H9 (cell line): ENCODE results near the gene KCTD4. TPM values are rescaled to one million over a fixed set of nuclear protein-coding genes. Genes with fewer than 3 reads are reported as not detected.

Experiments used
- DNase-seq: peaks from one replicate; pipeline ENCODE4 v3.0.0-alpha.2; 2017
- H2AFZ ChIP-seq: one replicate; pipeline ENCODE4 v1.6.1; 2013; ENCODE audit warnings: mild to moderate bottlenecking, low read length, control low read depth, moderate library complexity
- H2AK5ac ChIP-seq: 2 replicates; pipeline ENCODE4 v1.6.1; 2013; ENCODE audit warnings: low read length, control low read depth, mixed read lengths; ENCODE audit not compliant: insufficient read length
- H2BK120ac ChIP-seq: one replicate; pipeline ENCODE4 v1.6.1; 2013; ENCODE audit warnings: low read depth, mild to moderate bottlenecking, low read length, control low read depth, inconsistent platforms; ENCODE audit not compliant: poor library complexity, severe bottlenecking
- H2BK12ac ChIP-seq: 2 replicates; pipeline ENCODE4 v1.6.1; 2013; ENCODE audit warnings: low read length, control low read depth, mixed read lengths, low read depth; ENCODE audit not compliant: insufficient read length
- H2BK15ac ChIP-seq: 2 replicates; pipeline ENCODE4 v1.6.1; 2013; ENCODE audit warnings: low read depth, low read length, control low read depth
- H2BK20ac ChIP-seq: one replicate; pipeline ENCODE4 v1.6.1; 2013; ENCODE audit warnings: low read depth, mild to moderate bottlenecking, low read length, control low read depth, inconsistent platforms; ENCODE audit not compliant: poor library complexity, severe bottlenecking
- H2BK5ac ChIP-seq: 2 replicates; pipeline ENCODE4 v1.6.1; 2013; ENCODE audit warnings: low read length, control low read depth, mixed read lengths; ENCODE audit not compliant: insufficient read length
- H3K14ac ChIP-seq: 2 replicates; pipeline ENCODE4 v1.6.1; 2013; ENCODE audit warnings: low read length, control low read depth; ENCODE audit not compliant: insufficient read depth
- H3K18ac ChIP-seq: 2 replicates; pipeline ENCODE4 v1.6.1; 2013; ENCODE audit warnings: low read depth, mild to moderate bottlenecking, mixed read lengths, low read length, control low read depth; ENCODE audit not compliant: insufficient read length
- H3K23ac ChIP-seq: 2 replicates; pipeline ENCODE4 v1.6.1; 2013; ENCODE audit warnings: low read length, control low read depth, mixed read lengths, low read depth; ENCODE audit not compliant: insufficient read length
- H3K23me2 ChIP-seq: 2 replicates; pipeline ENCODE4 v1.6.1; 2013; ENCODE audit warnings: low read depth, mild to moderate bottlenecking, mixed read lengths, low read length, control low read depth; ENCODE audit not compliant: insufficient read length, poor library complexity, severe bottlenecking
- H3K27ac ChIP-seq: 2 replicates; pipeline ENCODE4 v1.5.1; 2013; ENCODE audit warnings: low read length, control low read depth, mixed read lengths, low read depth; ENCODE audit not compliant: insufficient read length
- H3K27me3 ChIP-seq: 2 replicates; pipeline ENCODE4 v1.6.1; 2013; ENCODE audit warnings: low read length, control low read depth, inconsistent platforms; ENCODE audit not compliant: insufficient read depth
- H3K4ac ChIP-seq: 2 replicates; pipeline ENCODE4 v1.6.1; 2013; ENCODE audit warnings: low read depth, mild to moderate bottlenecking, control low read depth, inconsistent platforms, low read length, moderate library complexity
- H3K4me1 ChIP-seq: 2 replicates; pipeline ENCODE4 v1.6.1; 2013; ENCODE audit warnings: low read length, control low read depth, inconsistent platforms; ENCODE audit not compliant: insufficient read depth
- H3K4me2 ChIP-seq: 2 replicates; pipeline ENCODE4 v1.6.1; 2013; ENCODE audit warnings: low read length, control low read depth, mixed read lengths; ENCODE audit not compliant: insufficient read length, insufficient read depth
- H3K56ac ChIP-seq: 2 replicates; pipeline ENCODE4 v1.6.1; 2013; ENCODE audit warnings: low read depth, mild to moderate bottlenecking, mixed read lengths, low read length, control low read depth; ENCODE audit not compliant: insufficient read length
- H3K79me1 ChIP-seq: 2 replicates; pipeline ENCODE4 v1.6.1; 2013; ENCODE audit warnings: low read depth, mild to moderate bottlenecking, moderate library complexity, low read length, control low read depth, inconsistent platforms; ENCODE audit not compliant: insufficient read depth, poor library complexity, severe bottlenecking
- H3K79me2 ChIP-seq: 2 replicates; pipeline ENCODE4 v1.6.1; 2013; ENCODE audit warnings: low read length, control low read depth, inconsistent platforms; ENCODE audit not compliant: insufficient read depth
- H3K9ac ChIP-seq: 2 replicates; pipeline ENCODE4 v1.6.1; 2013; ENCODE audit warnings: low read length, control low read depth, mixed read lengths; ENCODE audit not compliant: insufficient read length; ENCODE audit errors: extremely low read depth
- H3K9me3 ChIP-seq: one replicate; pipeline ENCODE4 v1.6.1; 2013; ENCODE audit warnings: low read depth, low read length, inconsistent platforms; ENCODE audit not compliant: control insufficient read depth
- H3T11ph ChIP-seq: one replicate; pipeline ENCODE4 v1.6.1; 2013; ENCODE audit warnings: mild to moderate bottlenecking, low read length, control low read depth, inconsistent platforms
- H4K20me1 ChIP-seq: one replicate; pipeline ENCODE4 v1.6.1; 2013; ENCODE audit not compliant: control insufficient read depth, insufficient read length, insufficient read depth
- H4K5ac ChIP-seq: 2 replicates; pipeline ENCODE4 v1.6.1; 2013; ENCODE audit warnings: low read depth, mild to moderate bottlenecking, mixed read lengths, low read length, control low read depth; ENCODE audit not compliant: insufficient read length
- H4K8ac ChIP-seq: replicated peaks from 2 replicates; pipeline ENCODE4 v1.6.1; 2013; ENCODE audit warnings: low read length, control low read depth, mixed read lengths, low read depth; ENCODE audit not compliant: insufficient read length
- H4K91ac ChIP-seq: 2 replicates; pipeline ENCODE4 v1.6.1; 2013; ENCODE audit warnings: low read depth, mild to moderate bottlenecking, moderate library complexity, mixed read lengths, low read length, control low read depth; ENCODE audit not compliant: insufficient read length
- H3K27ac Mint-ChIP-seq, 3 experiments: 2 replicates in 2 of 3; 3 replicates in 1 of 3; pipeline ENCODE4 v1.8.0; 2020 to 2021; ENCODE audit warnings: mixed read lengths in 3 of 3, mild to moderate bottlenecking in 1 of 3, moderate library complexity in 1 of 3
- H3K27me3 Mint-ChIP-seq: 2 replicates; pipeline ENCODE4 v1.8.0; 2021; ENCODE audit warnings: low read depth, mild to moderate bottlenecking, moderate library complexity, mixed read lengths
- H3K36me3 Mint-ChIP-seq, 3 experiments: 2 replicates in 2 of 3; 3 replicates in 1 of 3; pipeline ENCODE4 v1.8.0; 2020 to 2021; ENCODE audit warnings: low read depth in 3 of 3, mixed read lengths in 3 of 3; ENCODE audit not compliant: insufficient read depth in 1 of 3
- H3K4me1 Mint-ChIP-seq, 2 experiments: 2 replicates each; pipeline ENCODE4 v1.8.0; 2020; ENCODE audit warnings: mixed read lengths in 2 of 2
- H3K4me3 Mint-ChIP-seq, 2 experiments: 2 replicates in 1 of 2; 3 replicates in 1 of 2; pipeline ENCODE4 v1.8.0; 2020 to 2021; ENCODE audit warnings: mild to moderate bottlenecking in 2 of 2, mixed read lengths in 2 of 2, moderate library complexity in 1 of 2
- H3K9me3 Mint-ChIP-seq, 2 experiments: 2 replicates in 1 of 2; 3 replicates in 1 of 2; pipeline ENCODE4 v1.8.0; 2020; ENCODE audit warnings: mild to moderate bottlenecking in 2 of 2, mixed read lengths in 2 of 2, moderate library complexity in 1 of 2
- WGBS: extraction: QIAGEN DNeasy Blood & Tissue Kit; methylation state at CpG from one replicate; pipeline ENCODE4 v1.1.7; 2013; ENCODE audit warnings: missing lambda C conversion rate, low lambda C conversion rate, mixed read lengths; ENCODE audit not compliant: insufficient read length; ENCODE audit errors: extremely low coverage; 5-methylcytosine and 5-hydroxymethylcytosine counted together
- total RNA-seq: library from RNA; stranded (reverse); gene quantifications from 2 replicates; pipeline ENCODE4 v1.2.1, GENCODE V29; 2021
- TF ChIP-seq, protein P1 (sequence below): fragments of 200-600 bp; sonication (generic); conservative IDR thresholded peaks from 3 replicates; pipeline ENCODE4 v1.8.0; 2021; ENCODE audit warnings: antibody characterized with exemption, mild to moderate bottlenecking

The KCTD4 gene
- total RNA-seq, 1 experiment from 2014 or later, result not detected

DNA sequence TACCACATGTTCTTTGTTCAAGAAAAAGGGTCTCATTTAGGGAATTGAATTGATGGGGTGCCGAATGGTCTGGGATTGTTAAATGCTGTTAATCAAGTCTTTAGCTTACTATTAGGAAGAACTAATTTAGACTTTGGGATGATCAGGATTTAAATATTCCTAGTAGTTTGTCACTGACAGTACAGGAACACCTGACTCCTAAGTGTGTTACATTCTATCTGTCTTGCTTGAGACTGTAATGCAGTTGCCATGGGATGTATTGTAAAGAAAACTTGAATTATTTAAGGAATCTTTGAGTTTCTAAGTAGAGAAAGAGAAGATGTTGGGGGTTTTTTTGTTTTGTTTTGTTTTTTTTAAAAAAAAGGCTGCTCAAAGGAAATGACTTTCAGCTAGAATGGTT, 17.8 kb upstream of the KCTD4 start:
- H3K4me3 Mint-ChIP-seq, result no peak overlapping the region
- peaks cover 2% of the 10 kb centered on the region; the same call in 1 of the 2 replicates for H3K4me1 ChIP-seq
- H3K79me1 ChIP-seq, result no peaks in the 10 kb centered on the region
- no peak overlapping the region for H4K8ac ChIP-seq
- H3K14ac ChIP-seq, result no peak overlapping the region
- H3K9me3 Mint-ChIP-seq, result no peaks in the 10 kb centered on the region
- no peak overlapping the region for H3K23ac ChIP-seq
- H3K27ac ChIP-seq, result no peak overlapping the region
- H3K4ac ChIP-seq, result no peak overlapping the region
- DNase-seq, result no peak
- no peak overlapping the region for H3K56ac ChIP-seq
- H2BK5ac ChIP-seq, result no peak overlapping the region
- H2BK120ac ChIP-seq, result no peak overlapping the region
- H3K9ac ChIP-seq, result no peak overlapping the region
- H3K4me1 Mint-ChIP-seq, result peaks cover 29% of the 10 kb centered on the region in 2 experiments
- no peak overlapping the region for H4K5ac ChIP-seq
- H3K79me2 ChIP-seq, result no peaks in the 10 kb centered on the region
- H3K18ac ChIP-seq, result no peak overlapping the region
- no peaks in the 10 kb centered on the region for H3K9me3 ChIP-seq
- no peak overlapping the region for H2AFZ ChIP-seq
- H2AK5ac ChIP-seq, result no peak overlapping the region
- no peak overlapping the region for H3T11ph ChIP-seq
- H2BK20ac ChIP-seq, result no peak overlapping the region
- H3K27me3 ChIP-seq, result no peaks in the 10 kb centered on the region
- peaks cover 0 to 4% (median 3%) of the 10 kb centered on the region in 3 experiments; a peak in 5 of 7 replicates for H3K36me3 Mint-ChIP-seq
- WGBS, result no CpG with 5 or more reads among the region's 1 CpG
- H4K20me1 ChIP-seq, result no peaks in the 10 kb centered on the region
- H2BK15ac ChIP-seq, result no peak overlapping the region
- no peak overlapping the region for H3K4me2 ChIP-seq
- TF ChIP-seq, protein P1, sequence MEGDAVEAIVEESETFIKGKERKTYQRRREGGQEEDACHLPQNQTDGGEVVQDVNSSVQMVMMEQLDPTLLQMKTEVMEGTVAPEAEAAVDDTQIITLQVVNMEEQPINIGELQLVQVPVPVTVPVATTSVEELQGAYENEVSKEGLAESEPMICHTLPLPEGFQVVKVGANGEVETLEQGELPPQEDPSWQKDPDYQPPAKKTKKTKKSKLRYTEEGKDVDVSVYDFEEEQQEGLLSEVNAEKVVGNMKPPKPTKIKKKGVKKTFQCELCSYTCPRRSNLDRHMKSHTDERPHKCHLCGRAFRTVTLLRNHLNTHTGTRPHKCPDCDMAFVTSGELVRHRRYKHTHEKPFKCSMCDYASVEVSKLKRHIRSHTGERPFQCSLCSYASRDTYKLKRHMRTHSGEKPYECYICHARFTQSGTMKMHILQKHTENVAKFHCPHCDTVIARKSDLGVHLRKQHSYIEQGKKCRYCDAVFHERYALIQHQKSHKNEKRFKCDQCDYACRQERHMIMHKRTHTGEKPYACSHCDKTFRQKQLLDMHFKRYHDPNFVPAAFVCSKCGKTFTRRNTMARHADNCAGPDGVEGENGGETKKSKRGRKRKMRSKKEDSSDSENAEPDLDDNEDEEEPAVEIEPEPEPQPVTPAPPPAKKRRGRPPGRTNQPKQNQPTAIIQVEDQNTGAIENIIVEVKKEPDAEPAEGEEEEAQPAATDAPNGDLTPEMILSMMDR, result no peak
- H3K27me3 Mint-ChIP-seq, result no peaks in the 10 kb centered on the region
- H3K23me2 ChIP-seq, result no peaks in the 10 kb centered on the region
- no peak overlapping the region for H2BK12ac ChIP-seq
- H4K91ac ChIP-seq, result no peak overlapping the region
- H3K27ac Mint-ChIP-seq, result peak overlapping the region in 1 of 3 experiments; percentile 2; a peak in 1 of 7 replicates
